PC-3 (cell line): ENCODE measurements around the gene ATG2A.

ENCODE experiments used
- CTCF ChIP-seq: fragments of 300-600 bp; sonication (generic); conservative IDR thresholded peaks from 2 replicates; pipeline ENCODE4 v1.5.1; 2017; ENCODE audit warnings: antibody characterized with exemption, low read depth, mild to moderate bottlenecking, low read length
- EZH2 ChIP-seq: fragments of 300-600 bp; sonication (generic); IDR thresholded peaks from one replicate; pipeline ENCODE4 v1.6.1; 2017; ENCODE audit warnings: antibody characterized with exemption, mild to moderate bottlenecking, low read length; ENCODE audit not compliant: unreplicated experiment
- EZH2phosphoT487 ChIP-seq: fragments of 300-600 bp; sonication (generic); IDR thresholded peaks from 2 replicates; pipeline ENCODE4 v1.6.1; 2018; ENCODE audit warnings: mild to moderate bottlenecking, antibody characterized with exemption, low read length, borderline replicate concordance

GRCh38 chr11:64933935-64934681 lies 17.1 kb upstream of the ATG2A start:
- TF ChIP-seq CTCF: no peak
- TF ChIP-seq EZH2: no peak
- no peak for TF ChIP-seq EZH2phosphoT487
